ENCODE data around the gene XYLT1.

The XYLT1 gene

DNA sequence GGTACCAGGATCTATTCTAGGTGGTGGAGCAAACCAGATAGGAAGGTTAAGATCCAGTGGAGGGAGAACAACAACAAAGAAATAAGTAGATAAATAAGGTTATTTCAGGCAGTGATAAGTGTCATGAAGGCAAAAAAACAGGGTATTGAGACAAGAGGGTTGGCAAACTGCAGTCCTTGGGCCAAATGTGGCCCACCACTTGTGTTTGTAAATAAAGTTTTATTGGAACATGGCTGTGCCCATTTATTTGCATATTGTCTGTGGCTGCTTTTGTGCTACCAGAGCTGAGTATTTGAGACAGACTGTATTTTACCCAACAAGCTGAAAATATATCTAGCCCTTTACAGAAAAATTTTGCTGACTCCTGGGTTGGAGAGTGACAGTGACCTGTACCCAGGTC lies 361.3 kb downstream of the XYLT1 start:
- no peak for TF ChIP-seq CTCF (IDR thresholded peaks at IDR 0.05)
- Histone ChIP-seq H3K36me3 (peaks cover 6 to 37% (median 13%) of the 10 kb centered on the region in 3 donors), H3K9me3 (no peaks in the 10 kb centered on the region), H3K27ac (no peak overlapping the region), H3K4me1 (no peaks in the 10 kb centered on the region), H3K4me3 (no peak overlapping the region), H3K27me3 (no peaks in the 10 kb centered on the region)
- DNase-seq, result no peak
- intact Hi-C loops (cut with DNase I; ENCODE audit: low total_unique reads), result no loop called here

GRCh38 chr16:17108596-17108995 lies 362.2 kb downstream of the XYLT1 start:
- Histone ChIP-seq H3K27ac (no peak overlapping the region), H3K9me3 (no peaks in the 10 kb centered on the region), H3K36me3 (peaks cover 6 to 29% (median 13%) of the 10 kb centered on the region in 3 donors), H3K4me1 (no peaks in the 10 kb centered on the region), H3K27me3 (no peaks in the 10 kb centered on the region), H3K4me3 (no peak overlapping the region)
- no peak for TF ChIP-seq CTCF (IDR thresholded peaks at IDR 0.05)
- intact Hi-C loops (cut with DNase I; ENCODE audit: low total_unique reads), result no loop called here
- no peak for DNase-seq

GRCh38 chr16:17107450-17107849 lies 363.3 kb downstream of the XYLT1 start:
- Histone ChIP-seq H3K4me3 (no peak overlapping the region), H3K9me3 (no peaks in the 10 kb centered on the region), H3K4me1 (no peaks in the 10 kb centered on the region), H3K27ac (no peak overlapping the region), H3K27me3 (no peaks in the 10 kb centered on the region), H3K36me3 (peaks cover 6 to 26% (median 13%) of the 10 kb centered on the region in 3 donors)
- intact Hi-C loops (cut with DNase I; ENCODE audit: low total_unique reads), result no loop called here
- DNase-seq, result no peak
- no peak for TF ChIP-seq CTCF (IDR thresholded peaks at IDR 0.05)

DNA sequence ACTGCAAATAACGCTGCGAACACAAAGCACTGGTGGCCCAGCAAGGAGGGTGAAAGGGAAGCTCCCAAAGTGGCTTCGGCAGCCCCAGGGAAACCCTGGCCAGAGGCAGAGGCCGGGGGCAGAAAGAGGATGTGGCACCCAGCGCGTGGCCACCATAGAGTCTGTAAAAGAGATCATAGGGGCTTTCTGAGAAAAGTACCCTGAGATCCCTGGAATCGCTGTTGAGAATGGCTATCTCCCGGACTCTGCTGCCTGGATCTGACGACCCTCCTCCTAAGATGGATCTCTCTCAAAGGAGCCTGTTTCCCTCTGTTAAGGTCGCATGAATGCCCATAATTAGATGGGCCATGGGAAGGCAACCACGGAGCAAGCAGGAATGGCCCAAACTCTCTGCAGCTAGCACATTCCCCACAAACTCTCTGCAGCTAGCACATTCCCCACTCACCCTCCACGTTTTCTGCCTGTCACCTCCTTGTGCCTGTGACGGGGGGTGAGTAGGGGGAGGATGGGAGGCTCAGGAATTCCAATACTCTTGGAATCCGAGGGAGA lies 364.4 kb downstream of the XYLT1 start:
- no peak for DNase-seq
- peaks cover 6 to 18% (median 13%) of the 10 kb centered on the region in 3 donors for H3K36me3 ChIP-seq
- H3K27ac ChIP-seq, result no peak overlapping the region
- H3K4me3 ChIP-seq, result no peak overlapping the region
- no peaks in the 10 kb centered on the region for H3K4me1 ChIP-seq
- no peak for TF ChIP-seq CTCF (IDR thresholded peaks at IDR 0.05)
- H3K9me3 ChIP-seq, result no peaks in the 10 kb centered on the region
- intact Hi-C loops (cut with DNase I; ENCODE audit: low total_unique reads), result no loop called here
- no peaks in the 10 kb centered on the region for H3K27me3 ChIP-seq

- intact Hi-C loops (cut with DNase I; ENCODE audit: low total_unique reads), result no loop called here
- no peak for DNase-seq
- no peak for TF ChIP-seq CTCF (IDR thresholded peaks at IDR 0.05)
- H3K36me3 ChIP-seq, result peaks cover 6 to 17% (median 13%) of the 10 kb centered on the region in 3 donors
- H3K27ac ChIP-seq, result no peak overlapping the region
- no peaks in the 10 kb centered on the region for H3K27me3 ChIP-seq
- H3K4me3 ChIP-seq, result no peak overlapping the region
- H3K9me3 ChIP-seq, result no peaks in the 10 kb centered on the region
- no peaks in the 10 kb centered on the region for H3K4me1 ChIP-seq
Observed at GRCh38 chr16:17105239-17105797, 365.4 kb downstream of the XYLT1 start.

Measured in tibial artery (tissue), 4 donors.